SK-N-SH treated with all-trans-retinoic acid at 6 μM for 48 hours (cell line): ENCODE data around the gene PTPRN2.

ENCODE experiments used
- ATAC-seq: fragments of 200-7000 bp; cut with Tn5 transposase; 3 replicates; pipeline ENCODE4 v1.9.1; 2020; ENCODE audit warnings: mild to moderate bottlenecking, moderate library complexity
- BACH2 ChIP-seq: fragments of 250-450 bp; sonication (Bioruptor Pico); IDR thresholded peaks from 2 replicates; pipeline ENCODE4 v1.9.0; 2021; ENCODE audit warnings: mild to moderate bottlenecking, borderline replicate concordance
- CREB5 ChIP-seq: fragments of 250-450 bp; sonication (Bioruptor Pico); IDR thresholded peaks from 2 replicates; pipeline ENCODE4 v1.5.1; 2020; ENCODE audit warnings: low read depth, mild to moderate bottlenecking, moderate library complexity
- CSDC2 ChIP-seq: fragments of 250-450 bp; sonication (Bioruptor Pico); IDR thresholded peaks from 2 replicates; pipeline ENCODE4 v1.5.0; 2020; ENCODE audit warnings: mild to moderate bottlenecking, moderate library complexity
- CSRNP3 ChIP-seq: fragments of 250-450 bp; sonication (Bioruptor Pico); IDR thresholded peaks from 2 replicates; pipeline ENCODE4 v1.5.1; 2021; ENCODE audit warnings: mild to moderate bottlenecking, moderate library complexity
- ESRRG ChIP-seq: fragments of 250-450 bp; sonication (Bioruptor Pico); IDR thresholded peaks from 2 replicates; pipeline ENCODE4 v1.6.1; 2021; ENCODE audit warnings: mild to moderate bottlenecking
- GLIS3 ChIP-seq: fragments of 250-450 bp; sonication (Bioruptor Pico); IDR thresholded peaks from 2 replicates; pipeline ENCODE4 v1.5.0; 2020; ENCODE audit warnings: mild to moderate bottlenecking, moderate library complexity
- ISL1 ChIP-seq: fragments of 250-450 bp; sonication (Bioruptor Pico); IDR thresholded peaks from 2 replicates; pipeline ENCODE4 v2.1.2; 2022; ENCODE audit warnings: mild to moderate bottlenecking, moderate library complexity
- OSR1 ChIP-seq: fragments of 250-450 bp; sonication (Bioruptor Pico); IDR thresholded peaks from 2 replicates; pipeline ENCODE4 v1.8.0; 2022; ENCODE audit warnings: moderate library complexity, mild to moderate bottlenecking, inconsistent platforms
- PATZ1 ChIP-seq: fragments of 250-450 bp; sonication (Bioruptor Pico); IDR thresholded peaks from 2 replicates; pipeline ENCODE4 v1.8.0; 2020; ENCODE audit warnings: mild to moderate bottlenecking, moderate library complexity, borderline replicate concordance
- PPARA ChIP-seq: fragments of 250-450 bp; sonication (Bioruptor Pico); IDR thresholded peaks from 2 replicates; pipeline ENCODE4 v1.5.0; 2020; ENCODE audit warnings: mild to moderate bottlenecking, borderline replicate concordance
- RARB ChIP-seq: fragments of 250-450 bp; sonication (Bioruptor Pico); IDR thresholded peaks from 2 replicates; pipeline ENCODE4 v1.8.0; 2021; ENCODE audit warnings: mild to moderate bottlenecking, moderate library complexity
- SNAI2 ChIP-seq: fragments of 250-450 bp; sonication (Bioruptor Pico); IDR thresholded peaks from 2 replicates; pipeline ENCODE4 v1.5.0; 2020; ENCODE audit warnings: mild to moderate bottlenecking, moderate library complexity
- TCF4 ChIP-seq: fragments of 250-450 bp; sonication (Bioruptor Pico); IDR thresholded peaks from 2 replicates; pipeline ENCODE4 v1.8.0; 2021; ENCODE audit warnings: mild to moderate bottlenecking, moderate library complexity, borderline replicate concordance
- TOX ChIP-seq: fragments of 250-450 bp; sonication (Bioruptor Pico); IDR thresholded peaks from 2 replicates; pipeline ENCODE4 v1.8.0; 2021; ENCODE audit warnings: mild to moderate bottlenecking, moderate library complexity, borderline replicate concordance
- ZC3H10 ChIP-seq: fragments of 250-450 bp; sonication (Bioruptor Pico); IDR thresholded peaks from 2 replicates; pipeline ENCODE4 v1.5.1; 2021; ENCODE audit warnings: mild to moderate bottlenecking, moderate library complexity
- ZFP3 ChIP-seq: fragments of 250-450 bp; sonication (Bioruptor Pico); IDR thresholded peaks from 2 replicates; pipeline ENCODE4 v1.5.0; 2020; ENCODE audit warnings: mild to moderate bottlenecking, moderate library complexity
- ZFP30 ChIP-seq: fragments of 450-650 bp; formaldehyde crosslinking; IDR thresholded peaks from 2 replicates; pipeline ENCODE4 v1.5.0; 2022; ENCODE audit warnings: mild to moderate bottlenecking, moderate library complexity
- ZNF565 ChIP-seq: fragments of 450-650 bp; formaldehyde crosslinking; conservative IDR thresholded peaks from 2 replicates; pipeline ENCODE4 v1.5.0; 2020; ENCODE audit warnings: low read depth, mild to moderate bottlenecking, moderate library complexity
- ZNF8 ChIP-seq: fragments of 450-650 bp; formaldehyde crosslinking; IDR thresholded peaks from 2 replicates; pipeline ENCODE4 v1.5.0; 2020; ENCODE audit warnings: mild to moderate bottlenecking, moderate library complexity
- TF ChIP-seq, protein P1 (sequence below): fragments of 250-450 bp; sonication (Bioruptor Pico); IDR thresholded peaks from 2 replicates; pipeline ENCODE4 v1.8.0; 2021; ENCODE audit warnings: low read depth, mild to moderate bottlenecking, moderate library complexity, borderline replicate concordance
- TF ChIP-seq, protein P2 (sequence below): fragments of 250-450 bp; sonication (Bioruptor Pico); IDR thresholded peaks from 2 replicates; pipeline ENCODE4 v1.5.0; 2020; ENCODE audit warnings: mild to moderate bottlenecking, moderate library complexity

PTPRN2 gene

DNA sequence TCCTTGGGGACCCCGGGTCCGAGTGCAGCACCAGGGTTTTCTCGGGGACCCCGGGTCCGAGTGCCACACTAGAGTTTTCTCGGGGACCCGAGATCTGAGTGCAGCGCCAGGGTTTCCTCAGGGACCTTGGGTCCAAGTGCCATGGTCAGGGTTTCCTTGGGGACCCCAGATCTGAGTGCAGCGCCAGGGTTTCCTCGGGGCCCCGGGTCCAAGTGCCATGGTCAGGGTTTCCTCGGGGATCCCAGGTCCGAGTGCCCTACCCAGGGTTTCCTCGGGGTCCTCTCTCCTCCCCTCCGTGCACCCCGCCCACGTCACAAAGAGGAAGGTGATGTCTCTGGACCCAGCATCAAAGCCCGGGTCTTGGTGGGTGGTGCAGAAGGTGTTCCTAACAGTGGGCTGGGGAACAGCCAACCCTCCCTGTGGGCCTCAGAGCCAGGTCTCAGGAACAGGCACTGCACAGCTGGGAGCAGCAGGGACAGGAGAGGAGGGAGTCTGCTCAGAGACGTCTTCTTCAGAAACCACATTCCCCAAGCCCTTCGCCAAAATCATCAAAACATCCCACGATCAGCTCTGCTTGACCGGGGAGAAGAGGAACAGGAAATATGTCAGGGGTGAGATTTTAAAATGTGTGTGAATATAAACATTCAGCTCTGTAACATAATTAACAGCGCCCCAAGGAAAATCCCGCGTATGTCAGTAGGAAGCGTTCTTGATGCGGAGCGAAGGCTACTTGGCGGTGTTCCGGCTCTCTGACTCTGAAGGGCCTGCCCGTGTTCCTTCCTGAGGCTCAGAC is 710.1 kb downstream of the PTPRN2 start:
- ATAC-seq = no peak
- TF ChIP-seq GLIS3 (CRISPR knock-in tag) = no peak

DNA sequence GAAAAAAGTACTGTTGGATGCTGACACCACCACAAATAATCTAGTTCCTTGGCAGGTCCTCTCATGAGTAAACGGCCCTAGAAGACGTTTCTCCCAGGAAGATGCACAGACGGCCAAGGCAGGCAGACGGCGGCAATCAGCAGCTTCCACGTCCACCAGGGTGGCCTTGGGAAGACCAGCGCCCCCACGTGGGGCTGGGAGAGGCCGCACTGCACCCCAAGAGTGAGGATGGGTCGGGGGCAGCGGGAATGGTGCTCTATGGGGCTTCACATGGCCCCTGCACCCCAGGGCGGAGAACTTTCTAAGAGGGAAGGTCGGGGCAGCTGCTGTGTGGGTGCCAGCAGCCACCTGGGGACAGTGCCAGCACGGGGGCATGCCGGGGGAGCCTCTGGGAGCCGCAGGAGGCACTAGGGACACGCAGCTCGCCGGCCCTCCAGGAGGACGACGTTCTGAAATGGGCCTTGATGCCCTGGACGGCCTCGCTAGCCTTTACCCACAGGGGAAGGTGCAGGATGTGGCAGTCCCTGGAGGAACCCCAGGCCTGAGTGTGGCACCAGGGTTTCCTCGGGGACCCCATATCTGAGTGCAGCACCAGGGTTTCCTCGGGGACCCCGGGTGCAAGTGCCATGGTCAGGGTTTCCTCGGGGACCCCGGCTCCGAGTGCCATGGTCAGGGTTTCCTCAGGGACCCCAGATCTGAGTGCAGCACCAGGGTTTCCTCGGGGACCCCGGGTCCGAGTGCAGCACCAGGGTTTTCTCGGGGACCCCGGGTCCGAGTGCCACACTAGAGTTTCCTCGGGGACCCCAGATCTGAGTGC is 710.9 kb downstream of the PTPRN2 start:
- TF ChIP-seq CSRNP3 (CRISPR knock-in tag) (no peak), SNAI2 (no peak), BACH2 (CRISPR knock-in tag) (no peak), TOX (CRISPR knock-in tag) (no peak), ZFP30 (CRISPR knock-in tag) (no peak)
- TF ChIP-seq, protein P1, sequence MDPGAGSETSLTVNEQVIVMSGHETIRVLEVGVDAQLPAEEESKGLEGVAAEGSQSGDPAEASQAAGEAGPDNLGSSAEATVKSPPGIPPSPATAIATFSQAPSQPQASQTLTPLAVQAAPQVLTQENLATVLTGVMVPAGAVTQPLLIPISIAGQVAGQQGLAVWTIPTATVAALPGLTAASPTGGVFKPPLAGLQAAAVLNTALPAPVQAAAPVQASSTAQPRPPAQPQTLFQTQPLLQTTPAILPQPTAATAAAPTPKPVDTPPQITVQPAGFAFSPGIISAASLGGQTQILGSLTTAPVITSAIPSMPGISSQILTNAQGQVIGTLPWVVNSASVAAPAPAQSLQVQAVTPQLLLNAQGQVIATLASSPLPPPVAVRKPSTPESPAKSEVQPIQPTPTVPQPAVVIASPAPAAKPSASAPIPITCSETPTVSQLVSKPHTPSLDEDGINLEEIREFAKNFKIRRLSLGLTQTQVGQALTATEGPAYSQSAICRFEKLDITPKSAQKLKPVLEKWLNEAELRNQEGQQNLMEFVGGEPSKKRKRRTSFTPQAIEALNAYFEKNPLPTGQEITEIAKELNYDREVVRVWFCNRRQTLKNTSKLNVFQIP = no peak
- ATAC-seq = no peak

DNA sequence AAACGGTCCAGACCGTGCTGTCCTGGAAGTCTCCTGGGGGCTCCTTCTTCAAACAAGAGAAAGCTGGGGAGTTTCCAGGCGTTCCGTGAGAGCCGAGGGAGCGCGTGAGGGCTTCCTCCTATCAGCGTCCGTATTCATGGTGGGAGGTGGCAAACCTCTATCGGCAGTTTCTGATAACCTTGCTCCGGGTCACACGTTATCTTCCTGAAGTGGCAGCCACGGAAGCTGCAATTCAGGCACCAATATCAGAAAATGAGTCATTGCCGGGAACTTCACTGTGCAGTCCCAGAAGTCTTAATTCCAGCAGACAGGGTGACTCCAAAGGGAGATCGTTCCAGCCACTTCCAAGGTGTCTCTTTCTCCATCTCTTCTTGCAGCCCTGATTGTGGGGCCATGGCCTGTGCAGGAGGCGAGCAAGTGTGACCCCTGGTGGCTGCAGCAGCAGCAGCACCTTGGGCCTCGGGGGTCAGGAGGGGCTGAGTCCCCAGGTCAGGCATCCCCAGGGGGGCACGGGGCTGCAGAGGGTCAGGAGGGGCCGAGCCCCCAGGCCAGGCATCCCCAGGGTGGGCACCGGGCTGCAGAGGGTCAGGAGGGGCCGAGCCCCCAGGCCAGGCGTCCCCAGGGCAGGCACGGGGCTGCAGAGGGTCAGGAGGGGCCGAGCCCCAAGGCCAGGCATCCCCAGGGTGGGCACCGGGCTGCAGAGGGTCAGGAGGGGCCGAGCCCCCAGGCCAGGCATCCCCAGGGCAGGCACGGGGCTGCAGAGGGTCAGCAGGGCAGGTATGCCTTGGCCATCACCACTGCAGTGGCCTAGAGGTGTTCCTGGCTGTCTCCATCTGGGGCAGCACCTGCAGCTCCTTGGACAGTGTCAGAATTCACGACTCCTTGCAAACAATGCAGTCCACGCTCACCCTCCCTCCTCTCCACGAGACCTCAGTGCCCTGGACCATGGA is 712.1 kb downstream of the PTPRN2 start:
- no peak; the same call in 2 of the 3 replicates for ATAC-seq
- TF ChIP-seq CSDC2 (CRISPR knock-in tag) = no peak
- no peak for TF ChIP-seq ZFP3 (CRISPR knock-in tag)
- TF ChIP-seq, protein P2, sequence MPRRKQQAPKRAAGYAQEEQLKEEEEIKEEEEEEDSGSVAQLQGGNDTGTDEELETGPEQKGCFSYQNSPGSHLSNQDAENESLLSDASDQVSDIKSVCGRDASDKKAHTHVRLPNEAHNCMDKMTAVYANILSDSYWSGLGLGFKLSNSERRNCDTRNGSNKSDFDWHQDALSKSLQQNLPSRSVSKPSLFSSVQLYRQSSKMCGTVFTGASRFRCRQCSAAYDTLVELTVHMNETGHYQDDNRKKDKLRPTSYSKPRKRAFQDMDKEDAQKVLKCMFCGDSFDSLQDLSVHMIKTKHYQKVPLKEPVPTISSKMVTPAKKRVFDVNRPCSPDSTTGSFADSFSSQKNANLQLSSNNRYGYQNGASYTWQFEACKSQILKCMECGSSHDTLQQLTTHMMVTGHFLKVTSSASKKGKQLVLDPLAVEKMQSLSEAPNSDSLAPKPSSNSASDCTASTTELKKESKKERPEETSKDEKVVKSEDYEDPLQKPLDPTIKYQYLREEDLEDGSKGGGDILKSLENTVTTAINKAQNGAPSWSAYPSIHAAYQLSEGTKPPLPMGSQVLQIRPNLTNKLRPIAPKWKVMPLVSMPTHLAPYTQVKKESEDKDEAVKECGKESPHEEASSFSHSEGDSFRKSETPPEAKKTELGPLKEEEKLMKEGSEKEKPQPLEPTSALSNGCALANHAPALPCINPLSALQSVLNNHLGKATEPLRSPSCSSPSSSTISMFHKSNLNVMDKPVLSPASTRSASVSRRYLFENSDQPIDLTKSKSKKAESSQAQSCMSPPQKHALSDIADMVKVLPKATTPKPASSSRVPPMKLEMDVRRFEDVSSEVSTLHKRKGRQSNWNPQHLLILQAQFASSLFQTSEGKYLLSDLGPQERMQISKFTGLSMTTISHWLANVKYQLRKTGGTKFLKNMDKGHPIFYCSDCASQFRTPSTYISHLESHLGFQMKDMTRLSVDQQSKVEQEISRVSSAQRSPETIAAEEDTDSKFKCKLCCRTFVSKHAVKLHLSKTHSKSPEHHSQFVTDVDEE = no peak
- no peak for TF ChIP-seq TCF4 (CRISPR knock-in tag)
- TF ChIP-seq ESRRG (CRISPR knock-in tag) = no peak
- TF ChIP-seq BACH2 (CRISPR knock-in tag) = no peak
- no peak for TF ChIP-seq RARB (CRISPR knock-in tag)
- no peak for TF ChIP-seq CSRNP3 (CRISPR knock-in tag)
- TF ChIP-seq OSR1 (CRISPR knock-in tag) = no peak
- no peak for TF ChIP-seq TOX (CRISPR knock-in tag)
- TF ChIP-seq CREB5 (CRISPR knock-in tag) = no peak
- TF ChIP-seq ZFP30 (CRISPR knock-in tag) = no peak
- no peak for TF ChIP-seq ZNF8 (CRISPR knock-in tag)
- no peak for TF ChIP-seq PPARA
- TF ChIP-seq ZC3H10 = no peak
- no peak for TF ChIP-seq PATZ1 (CRISPR knock-in tag)
- no peak for TF ChIP-seq GLIS3 (CRISPR knock-in tag)
- TF ChIP-seq ISL1 (CRISPR knock-in tag) = no peak
- no peak for TF ChIP-seq ZNF565 (CRISPR knock-in tag)
